GM12874 (cell line): ENCODE measurements around the gene CTF1.

Experiments
- CTCF ChIP-seq: IDR thresholded peaks from 2 replicates; pipeline ENCODE4 v1.5.1; 2011; ENCODE audit warnings: low read depth, mild to moderate bottlenecking, control low read depth, low read length, moderate library complexity; ENCODE audit not compliant: insufficient read depth

CTF1 gene

GRCh38 chr16:30921748-30922419 is 25.5 kb downstream of the CTF1 start:
- peak; percentile 89 for TF ChIP-seq CTCF

DNA sequence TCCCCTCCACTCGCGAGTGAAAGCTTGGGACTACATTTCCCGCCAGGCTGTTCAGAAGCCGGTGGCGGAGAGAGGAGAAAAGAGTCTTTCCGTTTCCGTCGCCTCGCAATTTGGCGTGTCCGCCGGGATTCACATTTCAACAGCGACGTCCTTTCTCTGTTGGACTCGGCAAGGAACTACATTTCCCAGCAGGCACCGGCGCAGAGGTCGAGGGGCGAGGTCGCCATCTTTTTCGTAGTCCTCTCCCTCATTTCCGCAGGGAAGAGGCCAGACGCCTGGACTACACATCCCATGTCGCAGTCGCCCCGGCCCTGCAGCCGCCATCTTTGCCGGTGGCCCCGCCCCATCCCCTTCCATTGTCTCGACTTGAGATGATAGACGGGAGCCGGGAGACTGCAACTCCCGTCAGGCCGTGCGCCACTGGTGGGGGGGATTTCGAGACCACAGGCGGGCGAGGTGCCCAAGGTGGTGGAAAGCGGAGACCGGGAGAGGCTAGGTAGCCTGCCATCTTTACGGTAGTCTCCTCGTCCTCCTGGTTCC is 26.1 kb downstream of the CTF1 start:
- no peak for TF ChIP-seq CTCF

DNA sequence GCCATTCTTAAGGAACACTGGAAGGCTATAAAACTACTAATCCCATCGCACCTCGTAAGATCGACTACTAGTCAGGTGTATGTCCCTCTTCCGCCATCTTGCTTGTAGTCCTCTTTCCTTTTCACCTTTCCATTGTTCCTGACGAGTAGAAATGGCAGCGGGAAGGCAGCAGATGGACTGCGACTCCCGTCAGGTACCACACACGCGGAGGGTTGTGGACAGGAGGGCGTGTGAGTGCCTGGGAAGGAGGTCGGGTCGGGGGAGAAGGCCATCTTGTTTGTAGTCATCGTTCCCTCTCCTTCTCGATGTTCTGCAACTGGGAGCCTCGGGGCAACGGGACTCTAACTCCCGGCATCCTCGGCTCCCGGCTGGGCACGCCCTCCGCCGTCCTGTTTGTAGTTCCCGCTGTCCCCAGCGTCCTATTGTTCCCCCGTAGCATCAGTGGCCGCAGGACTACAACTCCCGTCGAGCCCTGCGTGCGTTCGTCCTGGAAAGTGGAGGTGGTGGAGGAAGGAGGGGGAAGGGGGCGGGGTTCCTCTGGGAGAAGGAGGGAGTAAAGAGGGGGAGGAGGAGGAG is 26.6 kb downstream of the CTF1 start:
- no peak for TF ChIP-seq CTCF

DNA sequence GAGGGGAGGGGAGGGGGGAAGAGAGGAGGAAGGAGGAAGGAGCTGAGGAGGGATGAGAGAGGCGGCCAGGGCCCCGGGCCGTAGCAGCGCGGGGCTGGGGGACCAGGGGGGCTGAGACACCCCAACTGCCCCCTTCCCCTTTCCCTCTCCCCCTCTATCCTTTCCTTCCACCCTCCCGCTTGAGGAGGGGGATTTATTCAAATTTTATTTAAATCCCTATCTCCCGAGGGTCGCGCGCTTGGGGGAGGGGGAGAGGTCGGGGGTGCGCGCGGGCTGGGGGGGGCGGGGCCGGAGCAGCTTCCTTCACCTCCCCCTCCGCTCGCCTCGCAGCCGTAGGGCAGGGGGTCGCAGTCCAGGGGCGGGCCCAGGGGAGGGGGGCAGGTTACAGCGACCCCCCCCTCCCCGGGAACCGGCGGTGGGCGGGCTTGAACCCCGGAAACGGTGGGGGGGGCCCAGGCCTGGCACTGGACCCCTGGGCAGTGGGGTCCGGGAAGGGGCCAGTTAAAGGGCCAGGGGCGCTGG is 27.2 kb downstream of the CTF1 start, which contains the start of gene FBXL19:
FBXL19 (plus strand) TSS at position 19 of the 522 bp plus-strand sequence. CDS start 2,183 bp downstream, outside the sequence.
- TF ChIP-seq CTCF, result no peak

DNA sequence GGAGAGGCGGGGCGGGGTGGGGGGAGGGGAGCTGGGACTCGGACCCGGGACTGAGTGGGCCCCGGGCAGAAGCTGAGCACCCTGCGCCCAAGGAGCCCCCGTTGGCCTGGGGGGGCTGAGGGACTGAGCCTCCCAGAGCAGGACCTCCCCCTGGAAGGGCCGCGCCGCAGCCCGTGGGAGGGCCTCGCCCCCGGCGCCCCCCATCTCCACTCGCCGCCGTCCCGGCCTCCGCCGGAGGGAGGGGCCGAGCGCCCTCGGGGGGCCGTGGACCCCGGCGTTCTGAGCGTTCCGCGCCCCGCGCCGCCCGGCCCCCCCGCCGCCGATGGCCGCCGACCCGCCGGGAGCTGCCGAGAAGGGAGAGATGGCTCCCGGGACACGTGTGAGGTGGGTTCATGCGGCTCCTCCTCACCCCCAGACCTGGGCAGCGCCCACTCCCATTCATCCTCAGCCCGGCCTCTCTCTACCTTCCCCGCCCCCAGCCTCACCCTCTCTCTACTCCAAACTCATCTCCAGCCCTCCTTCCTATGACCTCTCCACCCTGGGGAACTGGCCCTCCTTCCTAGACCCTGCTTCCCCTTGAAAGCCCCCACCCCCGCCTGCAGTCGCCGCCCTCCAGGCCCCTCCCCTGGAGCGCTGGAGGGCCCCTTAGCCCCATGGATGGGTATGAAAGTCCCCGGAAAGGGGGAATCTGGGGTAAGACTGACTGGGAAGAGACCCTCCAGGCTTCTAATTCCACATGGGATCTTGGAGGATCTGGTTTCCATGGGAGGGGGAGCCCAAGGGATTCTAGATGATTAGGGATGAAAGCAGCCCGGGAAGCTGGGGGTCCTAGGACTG is 27.9 kb downstream of the CTF1 start:
- TF ChIP-seq CTCF, result no peak

DNA sequence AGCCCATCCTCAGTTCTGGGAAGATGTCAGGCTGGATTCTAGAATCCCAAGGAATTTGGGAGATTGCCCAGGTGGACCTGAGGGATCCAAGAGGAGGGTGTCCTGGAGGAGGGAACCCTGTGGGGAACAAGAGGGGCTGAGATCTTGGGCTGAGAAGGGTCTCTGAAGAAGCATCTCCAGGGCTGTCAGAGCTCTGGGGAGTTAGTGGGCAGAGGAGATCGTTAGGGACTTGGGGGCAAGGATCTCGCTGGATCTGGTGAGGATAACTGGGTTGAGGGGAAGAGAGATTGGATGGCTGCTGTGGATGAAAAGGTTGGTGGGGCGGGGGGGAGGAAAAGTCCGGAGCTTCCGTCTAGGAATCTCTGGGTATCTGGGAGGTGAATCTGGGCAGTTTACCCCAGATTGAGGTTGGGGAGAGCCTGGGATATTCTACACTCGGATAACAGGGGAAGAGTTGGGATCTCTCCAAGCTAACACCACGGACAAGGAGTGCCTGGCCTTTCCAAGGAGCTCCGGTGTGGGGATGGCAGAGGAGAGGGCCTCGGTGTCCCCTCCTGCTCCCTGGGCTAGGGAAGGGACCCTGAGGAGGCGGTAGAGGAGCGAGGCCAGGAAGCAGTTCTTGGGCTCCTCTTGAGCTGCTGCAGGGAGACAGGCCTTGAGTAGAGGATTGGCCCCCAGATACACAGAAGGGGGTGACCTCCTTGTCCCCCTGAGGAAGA is 28.7 kb downstream of the CTF1 start:
- TF ChIP-seq CTCF, result no peak
